ENCODE data around the gene ZC3H10.

Gene ZC3H10

DNA sequence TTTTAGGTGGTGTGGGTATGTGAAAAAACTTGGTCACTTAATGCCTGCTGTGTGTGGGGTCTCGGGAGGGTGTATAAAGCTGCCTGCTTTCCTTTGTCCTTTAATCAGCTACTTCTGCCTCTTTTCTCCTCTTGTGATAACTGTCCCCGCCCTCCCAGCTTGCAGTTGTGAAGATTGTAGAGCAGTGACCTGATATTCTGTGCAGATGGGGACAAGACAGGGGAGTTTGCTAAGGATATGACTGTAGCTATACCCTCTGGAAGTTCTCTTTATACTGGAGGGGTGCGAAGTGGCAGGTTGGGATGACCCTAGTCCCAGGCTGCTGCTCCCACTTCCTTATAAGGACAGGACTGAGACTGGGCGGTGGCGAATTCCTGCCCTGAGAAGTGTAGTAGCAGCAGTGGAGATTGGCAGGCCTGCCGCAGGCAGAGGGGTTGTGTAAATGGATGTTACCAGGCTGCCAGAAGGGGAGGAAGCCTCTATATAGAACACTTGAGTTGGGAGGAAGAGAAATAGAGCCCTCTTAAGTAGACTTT lies 40.9 kb downstream of the ZC3H10 start:
- peak overlapping the region; percentile 99 for H3K4me3 ChIP-seq (ENCODE audit: low read length)
- DNase-seq (ENCODE audit: low read depth), result peak; percentile 31
- TF ChIP-seq, protein P1, sequence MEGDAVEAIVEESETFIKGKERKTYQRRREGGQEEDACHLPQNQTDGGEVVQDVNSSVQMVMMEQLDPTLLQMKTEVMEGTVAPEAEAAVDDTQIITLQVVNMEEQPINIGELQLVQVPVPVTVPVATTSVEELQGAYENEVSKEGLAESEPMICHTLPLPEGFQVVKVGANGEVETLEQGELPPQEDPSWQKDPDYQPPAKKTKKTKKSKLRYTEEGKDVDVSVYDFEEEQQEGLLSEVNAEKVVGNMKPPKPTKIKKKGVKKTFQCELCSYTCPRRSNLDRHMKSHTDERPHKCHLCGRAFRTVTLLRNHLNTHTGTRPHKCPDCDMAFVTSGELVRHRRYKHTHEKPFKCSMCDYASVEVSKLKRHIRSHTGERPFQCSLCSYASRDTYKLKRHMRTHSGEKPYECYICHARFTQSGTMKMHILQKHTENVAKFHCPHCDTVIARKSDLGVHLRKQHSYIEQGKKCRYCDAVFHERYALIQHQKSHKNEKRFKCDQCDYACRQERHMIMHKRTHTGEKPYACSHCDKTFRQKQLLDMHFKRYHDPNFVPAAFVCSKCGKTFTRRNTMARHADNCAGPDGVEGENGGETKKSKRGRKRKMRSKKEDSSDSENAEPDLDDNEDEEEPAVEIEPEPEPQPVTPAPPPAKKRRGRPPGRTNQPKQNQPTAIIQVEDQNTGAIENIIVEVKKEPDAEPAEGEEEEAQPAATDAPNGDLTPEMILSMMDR (conservative IDR thresholded peaks at IDR 0.05; ENCODE audit: low read depth, low read length), result no peak

DNA sequence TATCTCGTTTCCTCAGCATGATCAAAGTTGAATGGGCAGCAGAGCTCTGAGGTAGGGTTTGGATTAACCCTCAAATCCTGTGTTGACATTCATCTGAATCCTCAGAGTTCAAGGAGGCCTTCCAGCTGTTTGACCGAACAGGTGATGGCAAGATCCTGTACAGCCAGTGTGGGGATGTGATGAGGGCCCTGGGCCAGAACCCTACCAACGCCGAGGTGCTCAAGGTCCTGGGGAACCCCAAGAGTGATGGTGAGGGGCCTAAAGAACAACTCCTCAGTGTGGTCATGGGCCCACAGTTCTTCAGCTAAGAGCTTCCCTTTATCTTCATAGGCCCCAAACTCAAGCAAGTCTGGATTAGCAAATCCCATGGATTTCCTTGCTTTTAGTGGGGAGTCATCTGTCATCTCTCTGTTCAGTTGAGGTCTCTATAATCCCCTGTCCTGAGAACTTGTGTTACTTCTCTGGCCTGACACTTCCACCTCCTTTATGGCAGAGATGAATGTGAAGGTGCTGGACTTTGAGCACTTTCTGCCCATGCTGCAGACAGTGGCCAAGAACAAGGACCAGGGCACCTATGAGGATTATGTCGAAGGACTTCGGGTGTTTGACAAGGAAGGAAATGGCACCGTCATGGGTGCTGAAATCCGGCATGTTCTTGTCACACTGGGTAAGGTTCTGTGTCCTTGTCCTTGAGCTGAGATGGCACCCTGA lies 41.6 kb downstream of the ZC3H10 start:
- H3K4me3 ChIP-seq (ENCODE audit: low read length), result peak overlapping the region; percentile 99
- no peak for DNase-seq (ENCODE audit: low read depth)
- TF ChIP-seq, protein P1 (conservative IDR thresholded peaks at IDR 0.05; ENCODE audit: low read depth, low read length), result no peak

DNA sequence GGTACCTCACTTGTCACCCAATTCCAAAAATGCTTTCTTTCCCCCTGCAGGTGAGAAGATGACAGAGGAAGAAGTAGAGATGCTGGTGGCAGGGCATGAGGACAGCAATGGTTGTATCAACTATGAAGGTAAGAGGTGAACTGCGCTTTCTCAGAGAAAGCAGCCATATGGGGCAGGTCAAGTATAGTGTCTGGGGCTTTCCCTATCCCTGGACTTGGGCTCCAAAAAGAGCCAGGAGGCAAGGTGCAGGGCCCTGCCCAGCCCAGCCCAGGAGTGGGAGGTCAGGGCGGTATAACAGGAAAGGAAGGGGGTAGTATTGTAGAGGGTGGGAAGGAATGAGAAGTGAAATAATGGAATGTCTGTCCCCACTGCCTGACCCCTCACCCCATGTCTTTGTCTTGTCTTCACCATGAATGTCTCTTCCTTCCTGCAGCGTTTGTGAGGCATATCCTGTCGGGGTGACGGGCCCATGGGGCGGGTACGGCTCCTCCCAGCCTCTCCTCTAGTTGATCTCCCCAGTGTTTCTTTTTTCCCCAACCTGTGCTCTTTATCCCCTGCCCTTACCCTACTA lies 42.2 kb downstream of the ZC3H10 start:
- TF ChIP-seq, protein P1 (conservative IDR thresholded peaks at IDR 0.05; ENCODE audit: low read depth, low read length), result no peak

DNA sequence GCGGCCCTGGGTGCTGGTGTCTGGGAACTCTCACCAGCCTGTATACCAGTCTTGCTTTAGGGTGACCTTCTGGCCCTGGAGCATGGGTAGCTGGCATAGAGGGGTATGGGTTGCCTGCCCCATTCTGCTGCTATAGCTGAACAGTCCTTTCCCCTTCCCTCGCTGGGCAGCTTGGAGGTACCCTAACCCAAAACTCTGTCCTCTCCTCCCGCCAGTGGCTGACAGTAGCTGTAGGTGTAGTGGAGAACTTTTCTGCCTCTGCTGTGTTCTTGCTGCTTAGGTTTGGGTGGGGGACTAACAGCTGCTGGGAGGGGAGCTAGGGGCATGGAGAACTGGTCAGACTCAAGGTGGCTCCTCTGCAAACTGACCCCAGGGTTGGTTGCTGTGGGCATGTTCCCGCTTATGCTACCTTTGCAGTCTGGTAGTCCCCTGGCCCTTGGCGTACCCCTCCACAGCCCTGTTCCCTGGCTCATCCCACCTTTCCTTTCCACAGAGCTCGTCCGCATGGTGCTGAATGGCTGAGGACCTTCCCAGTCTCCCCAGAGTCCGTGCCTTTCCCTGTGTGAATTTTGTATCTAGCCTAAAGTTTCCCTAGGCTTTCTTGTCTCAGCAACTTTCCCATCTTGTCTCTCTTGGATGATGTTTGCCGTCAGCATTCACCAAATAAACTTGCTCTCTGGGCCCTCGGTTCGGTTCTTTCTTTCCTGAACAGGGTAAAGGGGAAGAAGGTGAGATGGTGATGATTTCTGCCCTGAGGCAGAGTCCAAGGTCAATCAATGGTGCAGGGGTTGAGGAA lies 43.0 kb downstream of the ZC3H10 start:
- TF ChIP-seq, protein P1 (conservative IDR thresholded peaks at IDR 0.05; ENCODE audit: low read depth, low read length), result no peak
- peak overlapping the region; percentile 99 for H3K4me3 ChIP-seq (ENCODE audit: low read length)
- no peak for DNase-seq (ENCODE audit: low read depth)

More for the DNA sequence above, 42.2 kb downstream of the ZC3H10 start:
- H3K4me3 ChIP-seq (ENCODE audit: low read length), result peak overlapping the region; percentile 99
- DNase-seq (ENCODE audit: low read depth), result no peak

- DNase-seq (ENCODE audit: low read depth), result no peak
- no peak overlapping the region for H3K4me3 ChIP-seq (ENCODE audit: low read length)
- TF ChIP-seq, protein P1 (conservative IDR thresholded peaks at IDR 0.05; ENCODE audit: low read depth, low read length), result no peak
These were observed 43.8 kb downstream of the ZC3H10 start for GRCh38 chr12:56161690-56162351.

DNA sequence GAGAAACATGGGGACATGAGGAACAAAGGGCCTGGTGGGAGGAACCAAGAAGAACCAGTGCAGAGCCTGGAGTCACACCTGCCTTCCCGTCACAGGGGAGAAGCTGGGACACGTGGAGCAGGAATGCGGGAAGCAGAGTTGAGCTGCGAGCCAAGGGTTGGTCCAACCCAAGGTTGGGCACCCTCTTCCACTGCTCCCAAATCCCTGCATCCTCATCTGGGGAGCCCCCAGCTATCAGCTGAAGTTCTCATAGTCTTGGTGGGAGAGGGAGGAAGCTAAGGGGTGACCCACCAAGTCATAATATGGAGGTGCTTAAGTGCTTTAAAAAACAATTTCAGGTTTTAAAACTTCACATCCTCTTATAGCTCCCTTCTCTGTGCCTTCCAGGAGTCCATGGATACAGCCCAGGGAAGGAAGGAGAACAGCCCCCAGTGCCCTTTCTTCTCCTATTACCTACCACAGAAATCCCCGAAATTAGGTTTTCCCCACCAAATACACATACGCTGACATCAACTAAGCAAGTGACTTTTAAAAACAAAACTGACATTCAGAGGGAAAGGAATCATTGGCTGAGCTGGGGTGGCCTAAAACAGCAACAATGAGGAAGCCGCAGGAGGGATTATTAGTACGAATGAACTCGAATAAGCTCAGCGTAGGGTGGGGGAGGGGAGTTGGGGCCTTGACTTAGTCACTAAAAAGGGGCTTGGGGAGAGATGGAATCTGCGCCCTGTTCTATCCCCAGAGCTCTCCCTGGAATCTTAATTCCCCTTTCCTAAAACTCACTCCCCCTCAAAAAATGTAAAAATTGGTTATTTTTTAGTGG lies 44.6 kb downstream of the ZC3H10 start:
- TF ChIP-seq, protein P1 (conservative IDR thresholded peaks at IDR 0.05; ENCODE audit: low read depth, low read length), result no peak
- no peak for DNase-seq (ENCODE audit: low read depth)
- H3K4me3 ChIP-seq (ENCODE audit: low read length), result no peak overlapping the region

Data from retinal pigment epithelial cell (primary cell).